Measurements from ENCODE around the gene GFPT1.

Gene GFPT1

GRCh38 chr2:69316550-69316949, 70.5 kb downstream of the GFPT1 start:
- DNase-seq (ENCODE audit: low read depth in 2 of 2), result no peak

GRCh38 chr2:69315160-69315761, 71.8 kb downstream of the GFPT1 start:
- no peak for DNase-seq (ENCODE audit: low read depth in 2 of 2)

GRCh38 chr2:69311024-69311416, 76.0 kb downstream of the GFPT1 start:
- DNase-seq (ENCODE audit: low read depth in 2 of 2), result no peak

GRCh38 chr2:69310111-69311023, 76.7 kb downstream of the GFPT1 start:
- DNase-seq (ENCODE audit: low read depth in 2 of 2), result no peak

GRCh38 chr2:69309351-69310110, 77.5 kb downstream of the GFPT1 start:
- DNase-seq (ENCODE audit: low read depth in 2 of 2), result no peak

- no peak for DNase-seq (ENCODE audit: low read depth in 2 of 2)
Observed at GRCh38 chr2:69308338-69308737, 78.7 kb downstream of the GFPT1 start.

- DNase-seq (ENCODE audit: low read depth in 2 of 2), result no peak
Observed at GRCh38 chr2:69307579-69308064, 79.4 kb downstream of the GFPT1 start.

- DNase-seq (ENCODE audit: low read depth in 2 of 2), result peak; percentile 27 to 36
Observed at GRCh38 chr2:69306822-69307578, 80.0 kb downstream of the GFPT1 start.

- no peak for DNase-seq (ENCODE audit: low read depth in 2 of 2)
Observed at GRCh38 chr2:69306393-69306821, 80.6 kb downstream of the GFPT1 start.

- DNase-seq (ENCODE audit: low read depth in 2 of 2), result no peak
Observed at GRCh38 chr2:69305712-69306392, 81.2 kb downstream of the GFPT1 start.

GRCh38 chr2:69305166-69305565, 81.9 kb downstream of the GFPT1 start:
- DNase-seq (ENCODE audit: low read depth in 2 of 2), result no peak

- no peak for DNase-seq (ENCODE audit: low read depth in 2 of 2)
Observed at GRCh38 chr2:69304656-69305055, 82.4 kb downstream of the GFPT1 start.

- no peak for DNase-seq (ENCODE audit: low read depth in 2 of 2)
Observed at GRCh38 chr2:69300650-69301049, 86.4 kb downstream of the GFPT1 start.

- DNase-seq (ENCODE audit: low read depth in 2 of 2), result no peak
Observed at GRCh38 chr2:69299772-69300516, 87.1 kb downstream of the GFPT1 start.

- no peak for DNase-seq (ENCODE audit: low read depth in 2 of 2)
Observed at GRCh38 chr2:69298862-69299261, 88.2 kb downstream of the GFPT1 start.

- no peak for DNase-seq (ENCODE audit: low read depth in 2 of 2)
Observed at GRCh38 chr2:69298261-69298660, 88.8 kb downstream of the GFPT1 start.

GRCh38 chr2:69297216-69297615, 89.8 kb downstream of the GFPT1 start:
- DNase-seq (ENCODE audit: low read depth in 2 of 2), result no peak

GRCh38 chr2:69296421-69296820, 90.6 kb downstream of the GFPT1 start:
- DNase-seq (ENCODE audit: low read depth in 2 of 2), result no peak

- no peak for DNase-seq (ENCODE audit: low read depth in 2 of 2)
Observed at GRCh38 chr2:69292256-69292655, 94.8 kb downstream of the GFPT1 start.

- DNase-seq (ENCODE audit: low read depth in 2 of 2), result no peak
Observed at GRCh38 chr2:69291721-69292120, 95.3 kb downstream of the GFPT1 start.
